T-helper 1 cell (primary cell): ENCODE measurements around the gene CCSER1.
"Not testable (repeated sequence)": the region's sequence is repeated elsewhere in the genome, so short reads cannot be mapped to it uniquely, and the experiment has no call there.

Experiments used
- DNase-seq, 5 donors: peaks; one replicate each; pipeline ENCODE4 v3.0.0-alpha.2; 2012 to 2020

CCSER1 gene

GRCh38 chr4:91622925-91623602 is 1495.9 kb downstream of the CCSER1 start:
- no peak for DNase-seq

- not testable (repeated sequence) for DNase-seq
Observed at GRCh38 chr4:91623603-91623967, 1496.4 kb downstream of the CCSER1 start.

GRCh38 chr4:91630054-91630453 is 1502.9 kb downstream of the CCSER1 start:
- no peak for DNase-seq

- DNase-seq: no peak
Observed at GRCh38 chr4:91630764-91631163, 1503.6 kb downstream of the CCSER1 start.

- DNase-seq: no peak
Observed at GRCh38 chr4:91631335-91631734, 1504.1 kb downstream of the CCSER1 start.

GRCh38 chr4:91636083-91636482 is 1508.9 kb downstream of the CCSER1 start:
- DNase-seq: no peak
